IPS DF 19.7 (cell line): ENCODE measurements around the gene COPG1.
"Not testable (repeated sequence)": the region's sequence is repeated elsewhere in the genome, so short reads cannot be mapped to it uniquely, and the experiment has no call there.

ENCODE experiments used
- DNase-seq: peaks from one replicate; pipeline ENCODE4 v3.0.0-alpha.2; 2013; ENCODE audit warnings: low read depth, low spot score

Gene COPG1

GRCh38 chr3:129245141-129245540, 4.3 kb upstream of the COPG1 start:
- no peak for DNase-seq

- DNase-seq: not testable (repeated sequence)
Observed at GRCh38 chr3:129245641-129246306, 3.6 kb upstream of the COPG1 start.

- no peak for DNase-seq
Observed at GRCh38 chr3:129246636-129247035, 2.8 kb upstream of the COPG1 start.

GRCh38 chr3:129248286-129248979, 973 bp upstream of the COPG1 start:
- DNase-seq: no peak

GRCh38 chr3:129252748-129253147, 3.3 kb downstream of the COPG1 start:
- DNase-seq: no peak

GRCh38 chr3:129254536-129255230, 5.3 kb downstream of the COPG1 start:
- no peak for DNase-seq

GRCh38 chr3:129256270-129256669, 6.9 kb downstream of the COPG1 start:
- no peak for DNase-seq

- no peak for DNase-seq
Observed at GRCh38 chr3:129257609-129258008, 8.2 kb downstream of the COPG1 start.

- DNase-seq: no peak
Observed at GRCh38 chr3:129259612-129260477, 10.4 kb downstream of the COPG1 start.

GRCh38 chr3:129260606-129261005, 11.2 kb downstream of the COPG1 start:
- no peak for DNase-seq

- no peak for DNase-seq
Observed at GRCh38 chr3:129261894-129262293, 12.5 kb downstream of the COPG1 start.

GRCh38 chr3:129263161-129263910, 13.9 kb downstream of the COPG1 start:
- DNase-seq: no peak

GRCh38 chr3:129264994-129265393, 15.6 kb downstream of the COPG1 start:
- not testable (repeated sequence) for DNase-seq

GRCh38 chr3:129266651-129267050, 17.2 kb downstream of the COPG1 start:
- DNase-seq: no peak

GRCh38 chr3:129268396-129268795, 19.0 kb downstream of the COPG1 start:
- DNase-seq: no peak

- no peak for DNase-seq
Observed at GRCh38 chr3:129271674-129272073, 22.3 kb downstream of the COPG1 start.

- no peak for DNase-seq
Observed at GRCh38 chr3:129276385-129276784, 27.0 kb downstream of the COPG1 start.

GRCh38 chr3:129277829-129278271, 28.4 kb downstream of the COPG1 start:
- no peak for DNase-seq

GRCh38 chr3:129278439-129278965, 29.1 kb downstream of the COPG1 start, which contains the start of gene HMCES:
Gene HMCES (plus strand): TSS chr3:129278870. CDS start chr3:129279733, 863 bp downstream.
- peak; percentile 48 for DNase-seq
